ENCODE measurements around the gene EEF1AKMT1.

- TF ChIP-seq CTCF (IDR thresholded peaks at IDR 0.05) (no peak), EZH2 (IDR thresholded peaks at IDR 0.05; ENCODE audit: borderline replicate concordance, insufficient read depth, low read depth, low read length, poor library complexity, severe bottlenecking) (no peak)
Observed at GRCh38 chr13:20796791-20797508, 23.2 kb upstream of the EEF1AKMT1 start.

Measured in B cell (primary cell).